OCI-LY3 (cell line): ENCODE results near the gene EDEM2.
"Not testable (repeated sequence)": the region's sequence is repeated elsewhere in the genome, so short reads cannot be mapped to it uniquely, and the experiment has no call there.

Experiments used
- H2AFZ ChIP-seq: fragments of 200-600, 300-600 bp; shearing (Covaris generic); 2 replicates; pipeline ENCODE4 v1.6.0; 2014; ENCODE audit warnings: antibody characterized with exemption, low read depth, low read length
- H3K27ac ChIP-seq: fragments of 200-600, 300-600 bp; sonication (generic); 2 replicates; pipeline ENCODE4 v1.5.1; 2014; ENCODE audit warnings: mild to moderate bottlenecking, low read length, moderate library complexity, mixed read lengths
- H3K27me3 ChIP-seq: fragments of 200-600, 300-600 bp; sonication (generic); 2 replicates; pipeline ENCODE4 v1.6.1; 2014; ENCODE audit warnings: low read depth, low read length, mixed read lengths
- H3K36me3 ChIP-seq: fragments of 200-600, 300-600 bp; sonication (generic); replicated peaks from 2 replicates; pipeline ENCODE3; 2014; ENCODE audit warnings: low read depth, low read length, mixed read lengths
- H3K4me1 ChIP-seq: fragments of 300-600, 200-600 bp; sonication (generic); 2 replicates; pipeline ENCODE4 v1.6.1; 2014; ENCODE audit warnings: low read length, mixed read lengths
- H3K4me2 ChIP-seq: fragments of 200-600, 300-600 bp; sonication (generic); 2 replicates; pipeline ENCODE4 v1.6.1; 2014; ENCODE audit warnings: low read length, mixed read lengths
- H3K4me3 ChIP-seq: fragments of 300-600, 200-600 bp; sonication (generic); 2 replicates; pipeline ENCODE4 v1.5.1; 2014; ENCODE audit warnings: antibody characterized with exemption, mild to moderate bottlenecking, low read length, moderate library complexity
- H3K79me2 ChIP-seq: fragments of 300-600, 200-600 bp; shearing (Covaris generic); 2 replicates; pipeline ENCODE4 v1.6.1; 2014; ENCODE audit warnings: mild to moderate bottlenecking, low read length, mixed read lengths
- H3K9ac ChIP-seq: fragments of 300-600, 200-600 bp; shearing (Covaris generic); 2 replicates; pipeline ENCODE4 v1.6.0; 2014; ENCODE audit warnings: mild to moderate bottlenecking, low read length, moderate library complexity
- H3K9me3 ChIP-seq: fragments of 200-600, 300-600 bp; shearing (Covaris generic); 2 replicates; pipeline ENCODE4 v1.6.1; 2014; ENCODE audit warnings: low read length, mixed read lengths; ENCODE audit not compliant: insufficient read depth
- H4K20me1 ChIP-seq: fragments of 200-600, 300-600 bp; sonication (generic); 2 replicates; pipeline ENCODE4 v1.6.1; 2016; ENCODE audit warnings: low read length, mixed read lengths; ENCODE audit not compliant: insufficient read depth
- EZH2phosphoT487 ChIP-seq: fragments of 200-600 bp; shearing (Covaris generic); IDR thresholded peaks from 2 replicates; pipeline ENCODE4 v1.6.1; 2018; ENCODE audit warnings: antibody characterized with exemption, mixed run types, low read depth
- TF ChIP-seq, protein P1 (sequence below): fragments of 200-600, 300-600 bp; sonication (generic); IDR thresholded peaks from 2 replicates; pipeline ENCODE4 v1.5.1; 2014; ENCODE audit warnings: antibody characterized with exemption, low read length, low read depth

The EDEM2 gene

GRCh38 chr20:35165221-35166185, 18.4 kb upstream of the EDEM2 start:
- no peak overlapping the region for H3K9ac ChIP-seq
- no peak overlapping the region for H3K4me3 ChIP-seq
- TF ChIP-seq, protein P1, sequence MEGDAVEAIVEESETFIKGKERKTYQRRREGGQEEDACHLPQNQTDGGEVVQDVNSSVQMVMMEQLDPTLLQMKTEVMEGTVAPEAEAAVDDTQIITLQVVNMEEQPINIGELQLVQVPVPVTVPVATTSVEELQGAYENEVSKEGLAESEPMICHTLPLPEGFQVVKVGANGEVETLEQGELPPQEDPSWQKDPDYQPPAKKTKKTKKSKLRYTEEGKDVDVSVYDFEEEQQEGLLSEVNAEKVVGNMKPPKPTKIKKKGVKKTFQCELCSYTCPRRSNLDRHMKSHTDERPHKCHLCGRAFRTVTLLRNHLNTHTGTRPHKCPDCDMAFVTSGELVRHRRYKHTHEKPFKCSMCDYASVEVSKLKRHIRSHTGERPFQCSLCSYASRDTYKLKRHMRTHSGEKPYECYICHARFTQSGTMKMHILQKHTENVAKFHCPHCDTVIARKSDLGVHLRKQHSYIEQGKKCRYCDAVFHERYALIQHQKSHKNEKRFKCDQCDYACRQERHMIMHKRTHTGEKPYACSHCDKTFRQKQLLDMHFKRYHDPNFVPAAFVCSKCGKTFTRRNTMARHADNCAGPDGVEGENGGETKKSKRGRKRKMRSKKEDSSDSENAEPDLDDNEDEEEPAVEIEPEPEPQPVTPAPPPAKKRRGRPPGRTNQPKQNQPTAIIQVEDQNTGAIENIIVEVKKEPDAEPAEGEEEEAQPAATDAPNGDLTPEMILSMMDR, result no peak
- no peak for TF ChIP-seq EZH2phosphoT487
- H3K4me2 ChIP-seq, result no peak overlapping the region
- H3K36me3 ChIP-seq, result no peaks in the 10 kb centered on the region
- no peaks in the 10 kb centered on the region for H3K27me3 ChIP-seq
- H4K20me1 ChIP-seq, result no peaks in the 10 kb centered on the region
- no peaks in the 10 kb centered on the region for H3K9me3 ChIP-seq
- H2AFZ ChIP-seq, result no peak overlapping the region
- no peaks in the 10 kb centered on the region for H3K4me1 ChIP-seq
- no peak overlapping the region for H3K27ac ChIP-seq
- H3K79me2 ChIP-seq, result no peaks in the 10 kb centered on the region

DNA sequence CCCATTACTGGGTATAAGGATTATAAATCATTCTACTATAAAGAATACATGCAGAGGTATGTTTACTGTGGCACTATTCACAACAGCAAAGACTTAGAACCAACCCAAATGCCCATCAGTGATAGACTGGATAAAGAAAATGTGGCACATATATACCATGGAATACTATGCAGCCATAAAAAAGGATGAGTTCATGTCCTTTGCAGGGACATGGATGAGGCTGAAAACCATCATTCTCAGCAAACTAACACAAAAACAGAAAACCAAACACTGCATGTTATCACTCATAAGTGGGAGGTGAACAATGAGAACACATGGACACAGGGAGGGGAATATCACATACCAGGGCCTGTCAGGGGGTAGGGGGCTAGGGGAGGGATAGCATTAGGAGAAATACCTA, 17.4 kb upstream of the EDEM2 start:
- H3K9me3 ChIP-seq, H3K36me3 ChIP-seq, H4K20me1 ChIP-seq, H3K27ac ChIP-seq, H3K4me3 ChIP-seq, H2AFZ ChIP-seq, H3K4me1 ChIP-seq, H3K79me2 ChIP-seq, H3K4me2 ChIP-seq, H3K9ac ChIP-seq, H3K27me3 ChIP-seq: not testable (repeated sequence)

DNA sequence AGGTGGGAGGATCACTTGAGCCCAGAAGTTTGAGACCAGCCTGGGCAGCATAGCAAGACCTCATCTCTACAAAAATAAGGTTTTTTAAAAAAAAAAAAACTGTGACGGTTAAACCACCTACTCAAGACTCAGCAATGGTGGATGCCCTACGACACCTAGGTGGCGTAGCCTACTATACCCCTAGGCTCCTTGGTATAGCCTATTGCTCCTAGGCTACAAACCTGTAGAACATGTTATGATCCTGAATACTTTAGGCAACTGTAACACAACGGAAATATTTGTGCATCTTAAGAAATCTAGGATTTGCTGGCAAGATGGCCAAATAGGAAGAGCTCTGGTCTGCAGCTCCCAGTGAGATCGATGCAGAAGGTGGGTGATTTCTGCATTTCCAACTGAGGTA, 13.2 kb upstream of the EDEM2 start:
- not testable (repeated sequence) for H4K20me1 ChIP-seq, H3K4me2 ChIP-seq, H3K9me3 ChIP-seq, H3K27ac ChIP-seq, H2AFZ ChIP-seq, H3K4me3 ChIP-seq, H3K9ac ChIP-seq, H3K36me3 ChIP-seq, H3K4me1 ChIP-seq, H3K79me2 ChIP-seq
- peaks cover 18% of the 10 kb centered on the region for H3K27me3 ChIP-seq

- Histone ChIP-seq H3K9me3 (no peaks in the 10 kb centered on the region), H3K79me2 (no peaks in the 10 kb centered on the region), H3K4me2 (no peak overlapping the region), H3K36me3 (no peaks in the 10 kb centered on the region), H3K4me1 (no peaks in the 10 kb centered on the region), H3K27me3 (peaks cover 18% of the 10 kb centered on the region), H2AFZ (no peak overlapping the region), H4K20me1 (no peaks in the 10 kb centered on the region), H3K4me3 (no peak overlapping the region), H3K9ac (no peak overlapping the region), H3K27ac (no peak overlapping the region)
- TF ChIP-seq, protein P1, result no peak
- TF ChIP-seq EZH2phosphoT487, result no peak
These were observed 9.8 kb upstream of the EDEM2 start for GRCh38 chr20:35156978-35157377.

DNA sequence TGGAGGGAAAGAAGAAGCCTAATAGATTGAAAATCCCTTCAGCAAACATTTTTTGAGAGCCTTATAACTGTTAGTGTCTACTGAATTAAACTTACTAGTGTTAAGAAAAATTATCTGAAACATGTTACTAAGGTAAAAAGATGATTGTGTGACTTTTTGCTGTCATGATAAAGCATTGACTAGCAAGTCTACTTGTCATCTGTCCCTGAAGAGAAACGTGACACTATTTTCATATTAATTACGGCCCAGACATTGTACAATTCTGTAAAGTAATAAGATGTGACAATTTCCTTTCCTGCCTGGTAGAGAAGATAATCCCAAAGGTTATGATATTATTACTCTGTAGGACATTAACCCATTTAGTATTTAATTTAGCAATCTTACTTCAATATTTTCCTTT, 8.8 kb upstream of the EDEM2 start:
- Histone ChIP-seq H3K4me2 (no peak overlapping the region), H3K79me2 (no peaks in the 10 kb centered on the region), H3K9me3 (no peaks in the 10 kb centered on the region), H3K9ac (no peak overlapping the region), H3K4me3 (no peak overlapping the region), H3K4me1 (no peaks in the 10 kb centered on the region), H3K27ac (no peak overlapping the region), H2AFZ (no peak overlapping the region), H3K27me3 (peaks cover 18% of the 10 kb centered on the region), H4K20me1 (no peaks in the 10 kb centered on the region), H3K36me3 (no peaks in the 10 kb centered on the region)
- TF ChIP-seq, protein P1, result no peak
- no peak for TF ChIP-seq EZH2phosphoT487
